NCI-H524 (cell line): ENCODE results near the gene RYK.

Source experiments
- DNase-seq, 2 experiments: peaks; one replicate each; lab custom pipeline; 2025; lab: John Stamatoyannopoulos, UW

Gene RYK

GRCh38 chr3:134148534-134148933 lies 102.1 kb downstream of the RYK start:
- DNase-seq: no peak

GRCh38 chr3:134147411-134147810 lies 103.2 kb downstream of the RYK start:
- no peak for DNase-seq

- no peak for DNase-seq
Observed at GRCh38 chr3:134146666-134147065, 104.0 kb downstream of the RYK start.

DNA sequence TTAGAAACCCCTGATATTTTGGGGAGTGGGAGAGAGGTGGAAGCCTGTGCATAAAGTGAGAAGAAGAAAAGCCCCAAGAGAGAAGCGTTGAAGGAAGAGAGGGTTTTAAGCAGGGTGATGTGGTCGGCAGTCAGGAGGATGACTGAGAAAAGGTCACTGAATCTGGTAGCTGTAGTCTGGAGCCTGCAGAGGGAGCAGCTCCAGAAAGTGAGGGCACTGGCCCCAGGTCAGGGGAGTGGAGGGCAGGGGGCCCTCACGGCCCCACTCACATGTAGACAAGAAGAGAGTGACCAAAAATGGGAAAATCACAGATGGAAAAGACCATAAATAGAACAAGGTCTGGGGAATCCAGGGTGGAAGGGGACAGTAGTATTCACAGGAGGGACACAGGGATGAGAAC lies 105.5 kb downstream of the RYK start:
- no peak for DNase-seq

DNA sequence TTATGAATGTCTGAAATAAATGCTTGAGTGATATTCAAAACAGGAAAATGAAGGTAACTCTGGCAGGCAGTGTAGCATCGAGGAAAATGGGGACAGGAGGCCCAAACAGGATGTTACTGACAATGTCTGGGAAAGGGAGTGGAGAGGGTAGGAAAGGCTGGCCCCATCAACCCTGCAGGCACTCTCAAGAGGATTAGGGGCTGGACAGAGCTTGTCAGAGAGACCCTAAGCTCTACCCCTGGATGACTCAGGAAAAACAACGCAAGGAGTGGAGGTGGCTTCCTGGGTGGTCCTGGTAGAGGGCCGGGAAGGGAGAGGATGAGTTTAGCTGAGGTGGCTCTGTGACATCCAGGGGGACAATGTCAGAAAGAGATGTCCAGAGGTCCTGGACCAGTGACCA lies 106.0 kb downstream of the RYK start:
- DNase-seq: no peak

DNA sequence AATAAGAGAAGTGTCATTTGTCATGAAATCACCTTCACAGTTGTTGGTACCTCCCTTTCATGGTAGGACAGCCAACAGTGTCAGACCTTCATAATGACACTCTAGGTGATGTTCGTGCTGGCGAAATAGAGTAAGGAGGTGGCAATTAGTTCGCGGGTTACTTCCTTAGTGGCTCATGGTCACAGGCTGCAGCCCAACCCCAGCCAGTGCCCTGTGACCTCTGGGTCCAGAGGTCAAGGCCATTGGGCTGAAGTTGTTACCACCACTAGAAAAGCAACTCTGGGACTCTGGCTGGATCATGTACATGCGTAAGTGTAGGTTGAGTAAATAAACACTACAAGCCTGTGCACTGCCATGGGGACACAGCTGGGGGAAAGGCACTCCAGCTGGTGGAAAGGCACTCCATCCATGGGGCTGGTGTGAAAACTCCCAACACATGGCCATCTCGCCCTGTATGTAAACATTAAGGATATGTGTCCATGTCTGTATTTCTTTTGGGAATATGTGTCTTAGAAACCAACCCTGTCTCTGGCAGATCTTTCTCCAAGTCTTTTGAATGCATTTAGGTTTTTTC lies 106.7 kb downstream of the RYK start:
- no peak for DNase-seq

DNA sequence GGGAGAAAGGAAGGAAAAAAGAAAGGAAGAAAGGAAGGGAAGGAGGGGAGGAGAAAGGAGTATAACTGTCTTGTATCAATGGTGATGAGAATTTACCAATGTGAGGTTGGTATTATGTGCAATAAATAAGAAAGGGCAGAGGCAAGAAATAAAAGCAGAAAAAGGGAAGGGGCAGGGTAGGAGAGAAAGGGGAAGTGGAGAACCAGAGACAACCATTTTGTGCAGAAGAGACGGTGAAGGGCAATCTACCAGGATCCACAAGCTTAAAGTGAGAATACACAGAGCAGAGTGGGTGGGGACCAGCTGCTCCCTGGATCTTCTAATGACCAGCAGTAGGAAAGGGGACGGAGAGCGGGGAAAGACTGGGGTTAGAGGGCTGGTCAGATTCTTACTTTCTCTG lies 114.1 kb downstream of the RYK start:
- DNase-seq: no peak

GRCh38 chr3:134134698-134135415 lies 115.8 kb downstream of the RYK start:
- no peak for DNase-seq

GRCh38 chr3:134134240-134134639 lies 116.4 kb downstream of the RYK start:
- DNase-seq: no peak

- no peak for DNase-seq
Observed at GRCh38 chr3:134132961-134133360, 117.7 kb downstream of the RYK start.

DNA sequence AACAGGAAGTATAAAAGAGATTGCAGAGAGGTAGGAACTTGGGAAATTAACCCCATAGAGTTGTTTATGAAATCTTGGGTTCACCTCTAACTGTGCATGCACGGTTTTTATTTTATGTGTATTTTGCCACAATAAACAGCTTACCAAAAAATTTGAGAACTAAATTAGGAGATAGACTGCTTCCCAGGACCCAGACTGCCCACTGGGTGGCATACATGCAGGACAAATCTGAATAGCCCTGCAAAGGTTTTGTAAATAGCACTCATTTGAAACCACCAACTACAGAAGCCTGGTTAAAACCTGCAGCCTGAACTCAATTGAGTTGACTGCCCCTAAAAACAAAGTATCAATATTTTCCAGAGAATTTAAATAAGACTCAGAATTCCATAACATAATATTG lies 124.5 kb downstream of the RYK start:
- DNase-seq: no peak

DNA sequence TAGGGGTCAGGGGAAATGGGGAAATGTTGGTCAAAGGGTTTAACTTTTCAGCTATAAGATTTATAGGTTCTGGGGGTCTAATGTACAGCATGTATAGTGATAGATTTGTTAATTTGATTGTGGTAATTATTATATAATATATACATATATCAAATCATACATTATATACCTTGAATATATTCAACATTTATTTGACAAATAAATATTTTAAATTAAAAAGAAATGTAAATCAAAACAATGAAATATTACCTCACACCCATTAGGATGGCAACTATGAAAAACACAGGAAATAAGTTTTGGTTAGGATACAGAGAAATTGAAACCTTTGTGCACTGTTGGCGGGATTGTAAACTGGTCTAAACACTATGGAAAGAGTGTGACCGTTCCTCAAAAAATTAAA lies 135.9 kb downstream of the RYK start:
- no peak for DNase-seq

DNA sequence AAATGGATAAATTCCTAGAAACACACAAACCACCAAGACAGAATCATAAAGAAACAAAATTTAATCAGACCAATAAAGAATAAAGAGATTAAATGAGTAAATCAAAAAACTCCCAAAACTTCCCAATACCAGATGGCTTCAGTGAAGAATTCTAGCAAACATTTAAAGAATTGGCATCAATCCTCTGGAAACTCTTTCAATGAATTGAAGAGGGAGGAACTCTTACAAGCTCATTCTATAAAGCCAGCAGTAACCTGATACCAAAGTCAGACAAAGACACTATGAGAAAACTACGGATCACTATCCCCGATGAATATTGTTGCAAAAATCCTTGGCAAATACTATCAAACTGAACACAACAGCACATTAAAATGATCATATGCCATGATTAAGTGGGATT lies 139.0 kb downstream of the RYK start:
- DNase-seq: no peak

DNA sequence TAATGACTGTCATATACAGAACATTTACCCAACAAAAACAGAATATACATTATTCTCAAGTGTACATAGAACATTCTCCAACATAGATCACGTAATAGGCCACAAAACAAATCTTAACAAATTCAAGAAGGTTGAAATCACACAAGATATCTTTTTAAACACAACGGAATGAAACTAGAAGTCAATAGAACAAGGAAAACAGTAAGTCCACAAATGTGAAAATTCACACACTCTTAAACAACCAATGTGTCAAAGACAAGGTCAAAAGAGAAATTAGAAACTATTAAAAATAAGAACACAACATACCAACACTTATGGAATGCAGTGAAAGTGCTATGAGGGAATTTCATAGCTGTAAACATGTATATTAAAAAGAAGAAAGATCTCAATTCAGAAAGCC lies 139.7 kb downstream of the RYK start:
- DNase-seq: no peak
